Osteocyte (in vitro differentiated cells): ENCODE measurements around the gene TRIM13. TPM values are rescaled to one million over a fixed set of nuclear protein-coding genes. Genes with fewer than 3 reads are reported as not detected.
"Not testable (repeated sequence)": the region's sequence is repeated elsewhere in the genome, so short reads cannot be mapped to it uniquely, and the experiment has no call there.

ENCODE experiments used
- DNase-seq: peaks from one replicate; pipeline ENCODE4 v3.0.0; 2021; ENCODE audit warnings: mixed read lengths; ENCODE audit not compliant: unreplicated experiment; ENCODE audit errors: extremely low spot score
- H3K27ac Mint-ChIP-seq: one replicate; pipeline ENCODE4 v1.8.0; 2021; ENCODE audit warnings: mild to moderate bottlenecking, mixed read lengths; ENCODE audit not compliant: unreplicated experiment
- H3K27me3 Mint-ChIP-seq: one replicate; pipeline ENCODE4 v1.8.0; 2021; ENCODE audit warnings: mixed read lengths; ENCODE audit not compliant: unreplicated experiment
- H3K36me3 Mint-ChIP-seq: one replicate; pipeline ENCODE4 v1.8.0; 2021; ENCODE audit warnings: mixed read lengths; ENCODE audit not compliant: unreplicated experiment
- H3K4me1 Mint-ChIP-seq: one replicate; pipeline ENCODE4 v1.8.0; 2021; ENCODE audit warnings: mixed read lengths; ENCODE audit not compliant: unreplicated experiment
- H3K4me3 Mint-ChIP-seq: one replicate; pipeline ENCODE4 v1.8.0; 2021; ENCODE audit warnings: mild to moderate bottlenecking, moderate library complexity, mixed read lengths; ENCODE audit not compliant: unreplicated experiment
- H3K9me3 Mint-ChIP-seq: one replicate; pipeline ENCODE4 v1.8.0; 2021; ENCODE audit warnings: mixed read lengths; ENCODE audit not compliant: unreplicated experiment
- microRNA-seq: library from miRNA; unstranded; fragments of <30 nt; microRNA quantifications from one replicate; pipeline ENCODE4 v1.1.0, GENCODE V29; 2020; ENCODE audit not compliant: unreplicated experiment
- total RNA-seq: library from RNA; stranded (reverse); gene quantifications from 2 replicates; pipeline ENCODE4 v1.2.1, GENCODE V29; 2021
- TF ChIP-seq, protein P1 (sequence below): fragments of 200-600 bp; sonication (generic); IDR thresholded peaks from 2 replicates; pipeline ENCODE4 v1.5.0; 2021; ENCODE audit warnings: antibody characterized with exemption, mild to moderate bottlenecking, moderate library complexity

Gene TRIM13
- total RNA-seq, 1 donor from 2014 or later, result 38.5 TPM

DNA sequence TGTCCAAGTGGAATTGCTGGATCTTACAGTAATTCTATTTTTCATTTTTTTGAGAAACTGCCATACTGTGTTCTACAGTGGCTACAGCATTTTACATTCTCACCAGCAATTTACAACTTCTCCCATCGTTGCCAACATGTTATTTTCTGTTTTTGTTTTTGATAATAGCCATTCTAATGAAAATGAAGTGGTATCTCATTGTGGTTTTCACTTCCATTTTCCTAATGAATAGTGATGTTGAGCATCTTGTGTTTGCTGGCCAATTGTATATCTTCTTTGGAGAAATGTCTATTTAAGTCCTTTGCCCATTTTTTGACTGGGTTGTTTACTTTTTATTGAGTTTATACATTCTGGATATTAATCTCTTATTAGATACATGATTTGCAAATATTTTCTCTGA, 57.0 kb downstream of the TRIM13 start:
- H3K4me1 Mint-ChIP-seq, result peaks cover 19% of the 10 kb centered on the region
- DNase-seq, result no peak
- H3K4me3 Mint-ChIP-seq, result no peak overlapping the region
- TF ChIP-seq, protein P1, sequence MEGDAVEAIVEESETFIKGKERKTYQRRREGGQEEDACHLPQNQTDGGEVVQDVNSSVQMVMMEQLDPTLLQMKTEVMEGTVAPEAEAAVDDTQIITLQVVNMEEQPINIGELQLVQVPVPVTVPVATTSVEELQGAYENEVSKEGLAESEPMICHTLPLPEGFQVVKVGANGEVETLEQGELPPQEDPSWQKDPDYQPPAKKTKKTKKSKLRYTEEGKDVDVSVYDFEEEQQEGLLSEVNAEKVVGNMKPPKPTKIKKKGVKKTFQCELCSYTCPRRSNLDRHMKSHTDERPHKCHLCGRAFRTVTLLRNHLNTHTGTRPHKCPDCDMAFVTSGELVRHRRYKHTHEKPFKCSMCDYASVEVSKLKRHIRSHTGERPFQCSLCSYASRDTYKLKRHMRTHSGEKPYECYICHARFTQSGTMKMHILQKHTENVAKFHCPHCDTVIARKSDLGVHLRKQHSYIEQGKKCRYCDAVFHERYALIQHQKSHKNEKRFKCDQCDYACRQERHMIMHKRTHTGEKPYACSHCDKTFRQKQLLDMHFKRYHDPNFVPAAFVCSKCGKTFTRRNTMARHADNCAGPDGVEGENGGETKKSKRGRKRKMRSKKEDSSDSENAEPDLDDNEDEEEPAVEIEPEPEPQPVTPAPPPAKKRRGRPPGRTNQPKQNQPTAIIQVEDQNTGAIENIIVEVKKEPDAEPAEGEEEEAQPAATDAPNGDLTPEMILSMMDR, result no peak
- peaks cover 25% of the 10 kb centered on the region for H3K36me3 Mint-ChIP-seq
- H3K9me3 Mint-ChIP-seq, result peaks cover 4% of the 10 kb centered on the region
- no peak overlapping the region for H3K27ac Mint-ChIP-seq
- H3K27me3 Mint-ChIP-seq, result no peaks in the 10 kb centered on the region

DNA sequence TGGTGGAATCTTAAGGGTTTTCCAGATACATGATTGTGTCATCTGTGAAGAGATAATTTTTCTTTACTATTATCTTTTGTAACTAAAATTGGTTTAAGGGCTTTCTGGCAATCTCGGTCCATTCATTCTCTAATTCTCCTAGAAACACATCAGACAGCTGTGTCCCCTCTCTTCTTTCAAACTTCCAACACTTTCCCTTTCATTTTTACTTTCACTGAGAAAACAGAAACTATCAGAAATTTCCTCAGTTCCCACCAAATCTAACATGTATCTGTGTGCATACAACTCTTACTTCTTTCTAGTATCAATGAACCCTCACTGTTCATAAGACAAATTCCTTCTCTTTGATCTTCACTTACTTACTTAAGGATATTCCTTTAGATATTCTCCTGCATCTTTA, 58.6 kb downstream of the TRIM13 start:
- Mint-ChIP-seq H3K9me3 (peaks cover 4% of the 10 kb centered on the region), H3K4me3 (peak overlapping the region; percentile 41), H3K27ac (peak overlapping the region; percentile 62), H3K27me3 (no peaks in the 10 kb centered on the region), H3K4me1 (peaks cover 16% of the 10 kb centered on the region), H3K36me3 (peaks cover 28% of the 10 kb centered on the region)
- no peak for DNase-seq
- TF ChIP-seq, protein P1, result no peak

DNA sequence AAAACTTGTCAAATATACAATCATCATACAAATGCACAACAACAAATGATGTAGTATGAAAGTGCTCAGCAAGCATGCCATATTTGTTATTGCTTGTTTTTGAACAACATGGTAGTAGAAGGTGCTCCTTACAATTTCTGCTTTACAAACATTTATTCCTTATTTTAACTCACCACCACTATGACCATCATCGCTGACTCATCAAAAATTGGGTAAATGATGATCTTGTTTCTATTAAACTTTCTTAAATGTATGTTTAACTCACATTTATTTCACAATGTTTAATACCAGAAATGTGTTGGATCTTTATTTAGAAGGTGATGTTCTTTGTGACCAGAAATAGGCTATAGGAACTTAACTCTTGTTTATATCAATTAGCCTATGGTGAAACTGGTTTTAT, 63.9 kb downstream of the TRIM13 start:
- H3K4me1 Mint-ChIP-seq, result peaks cover 12% of the 10 kb centered on the region
- H3K9me3 Mint-ChIP-seq, result no peaks in the 10 kb centered on the region
- DNase-seq, result no peak
- H3K36me3 Mint-ChIP-seq, result peaks cover 14% of the 10 kb centered on the region
- no peaks in the 10 kb centered on the region for H3K27me3 Mint-ChIP-seq
- H3K4me3 Mint-ChIP-seq, result no peak overlapping the region
- TF ChIP-seq, protein P1, result no peak
- H3K27ac Mint-ChIP-seq, result no peak overlapping the region

DNA sequence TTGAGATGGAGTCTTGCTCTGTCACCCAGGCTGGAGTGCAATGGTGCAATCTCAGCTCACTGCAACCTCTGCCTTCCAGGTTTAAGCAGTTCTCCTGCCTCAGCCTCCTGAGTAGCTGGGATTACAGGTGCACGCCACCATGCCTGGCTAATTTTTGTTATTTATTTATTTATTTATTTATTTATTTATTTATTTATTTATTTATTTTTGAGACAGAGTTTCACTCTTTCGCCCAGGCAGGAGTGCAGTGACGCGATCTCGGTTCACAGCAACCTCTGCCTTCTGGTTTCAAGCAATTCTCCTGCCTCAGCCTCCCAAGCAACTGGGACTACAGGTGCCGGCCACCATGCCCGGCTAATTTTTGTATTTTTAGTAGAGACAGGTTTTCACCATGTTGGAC, 65.5 kb downstream of the TRIM13 start:
- Mint-ChIP-seq H3K4me1 (peaks cover 14% of the 10 kb centered on the region), H3K36me3 (peaks cover 14% of the 10 kb centered on the region)
- not testable (repeated sequence) for H3K4me3 Mint-ChIP-seq, H3K27ac Mint-ChIP-seq, H3K9me3 Mint-ChIP-seq, DNase-seq, H3K27me3 Mint-ChIP-seq

DNA sequence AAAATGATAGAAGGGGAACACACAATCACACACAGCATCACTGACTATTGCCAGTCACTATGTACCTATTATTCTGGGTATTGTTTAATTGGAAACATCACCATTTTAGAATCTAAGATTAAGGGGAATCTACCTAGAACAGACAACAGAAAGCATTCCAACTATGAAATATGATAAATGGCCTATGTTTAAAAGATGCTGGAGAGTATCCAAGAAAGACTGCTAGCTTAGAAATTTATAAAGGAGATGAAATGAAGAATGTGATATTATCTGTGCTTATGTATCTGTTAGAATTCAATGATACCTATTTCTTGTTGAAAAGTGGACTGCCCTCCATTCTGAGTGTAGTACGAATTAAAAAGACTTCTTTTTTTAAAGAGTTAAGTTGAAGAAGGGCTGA, 68.9 kb downstream of the TRIM13 start:
- H3K4me1 Mint-ChIP-seq, result peaks cover 42% of the 10 kb centered on the region
- DNase-seq, result no peak
- no peaks in the 10 kb centered on the region for H3K9me3 Mint-ChIP-seq
- no peak overlapping the region for H3K4me3 Mint-ChIP-seq
- H3K27me3 Mint-ChIP-seq, result no peaks in the 10 kb centered on the region
- TF ChIP-seq, protein P1, result no peak
- peaks cover 11% of the 10 kb centered on the region for H3K36me3 Mint-ChIP-seq
- peak overlapping the region; percentile 59 for H3K27ac Mint-ChIP-seq

Small RNA genes lying within 50 kb of the gene (microRNA-seq; reads per million reads assigned to microRNA genes)
- gene MIR15A (8,145 reads per million, percentile 95 among the genes with 10 or more reads in this experiment), gene MIR16-1 (1,484 reads per million, percentile 81 among the genes with 10 or more reads in this experiment), gene MIR3613 (173 reads per million, percentile 59 among the genes with 10 or more reads in this experiment)

Other genes starting within 250 kb of the TRIM13 start
- gene KPNA3, start 204.4 kb upstream of the TRIM13 start, total RNA-seq, result 39.9 and 42.6 TPM in 2 replicates
- 3.9 and 4.9 TPM in 2 replicates for gene SPRYD7, start 60.7 kb upstream of the TRIM13 start, total RNA-seq
- gene KCNRG, start 18.4 kb downstream of the TRIM13 start, total RNA-seq, result 0.21 and 0.89 TPM in 2 replicates